ENCODE results near the gene MRPL11.

DNA sequence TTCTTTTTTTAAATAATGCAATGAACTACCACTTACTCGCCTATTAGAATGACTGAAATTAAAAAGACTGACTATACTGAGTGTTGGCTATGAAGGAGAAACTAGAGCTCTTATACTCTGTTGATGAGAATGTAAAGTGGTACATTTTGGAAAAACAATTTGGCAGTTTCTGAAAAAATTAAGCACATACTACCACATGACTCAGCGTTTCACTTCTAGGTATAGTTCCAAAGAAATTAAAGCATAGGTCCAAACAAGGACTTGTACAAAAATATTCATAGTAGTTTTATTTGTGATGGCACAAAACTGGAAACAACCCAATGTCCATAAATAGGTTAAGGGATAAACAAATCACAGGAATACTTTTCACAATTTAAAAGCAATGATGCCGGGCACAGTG is 44.7 kb downstream of the MRPL11 start:
- no peak for TF ChIP-seq POLR2AphosphoS5 (IDR thresholded peaks at IDR 0.05; ENCODE audit: insufficient read depth, low read depth, low read length)
- TF ChIP-seq EZH2 (IDR thresholded peaks at IDR 0.05; ENCODE audit: borderline replicate concordance, low read depth, low read length, severe bottlenecking) = no peak
- TF ChIP-seq, protein P1, sequence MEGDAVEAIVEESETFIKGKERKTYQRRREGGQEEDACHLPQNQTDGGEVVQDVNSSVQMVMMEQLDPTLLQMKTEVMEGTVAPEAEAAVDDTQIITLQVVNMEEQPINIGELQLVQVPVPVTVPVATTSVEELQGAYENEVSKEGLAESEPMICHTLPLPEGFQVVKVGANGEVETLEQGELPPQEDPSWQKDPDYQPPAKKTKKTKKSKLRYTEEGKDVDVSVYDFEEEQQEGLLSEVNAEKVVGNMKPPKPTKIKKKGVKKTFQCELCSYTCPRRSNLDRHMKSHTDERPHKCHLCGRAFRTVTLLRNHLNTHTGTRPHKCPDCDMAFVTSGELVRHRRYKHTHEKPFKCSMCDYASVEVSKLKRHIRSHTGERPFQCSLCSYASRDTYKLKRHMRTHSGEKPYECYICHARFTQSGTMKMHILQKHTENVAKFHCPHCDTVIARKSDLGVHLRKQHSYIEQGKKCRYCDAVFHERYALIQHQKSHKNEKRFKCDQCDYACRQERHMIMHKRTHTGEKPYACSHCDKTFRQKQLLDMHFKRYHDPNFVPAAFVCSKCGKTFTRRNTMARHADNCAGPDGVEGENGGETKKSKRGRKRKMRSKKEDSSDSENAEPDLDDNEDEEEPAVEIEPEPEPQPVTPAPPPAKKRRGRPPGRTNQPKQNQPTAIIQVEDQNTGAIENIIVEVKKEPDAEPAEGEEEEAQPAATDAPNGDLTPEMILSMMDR (IDR thresholded peaks at IDR 0.05; ENCODE audit: extremely low read depth in 1 of 2, insufficient read depth in 1 of 2, low read depth in 1 of 2, low read length in 2 of 2) = no peak
- no peak for TF ChIP-seq FOS (IDR thresholded peaks at IDR 0.05; ENCODE audit: borderline replicate concordance, insufficient read depth, low read length)
- no peak for TF ChIP-seq MYC (IDR thresholded peaks at IDR 0.05; ENCODE audit: low read depth, low read length)
- no peak for TF ChIP-seq POLR2A (IDR thresholded peaks at IDR 0.05; ENCODE audit: low read depth, low read length)
